A549 (cell line): ENCODE measurements around the gene KRT77. TPM values are rescaled to one million over a fixed set of nuclear protein-coding genes. Genes with fewer than 3 reads are reported as not detected.

Source experiments
- ATAC-seq, 2 experiments: fragments of 200-7000 bp in 1 of 2; fragments of >200 bp in 1 of 2; cut with Nextera tagmentation in 1 of 2; cut with Tn5 transposase in 1 of 2; 3 replicates each; pipeline versions ENCODE4 v1.8.0 to v1.9.1; 2018 to 2020; ENCODE audit warnings: mild to moderate bottlenecking in 1 of 2, moderate library complexity in 1 of 2
- CTCF ChIA-PET: fragments of 300-600 bp; sonication (Branson Sonifier 250); formaldehyde crosslinking; extraction: SDS; loops from one replicate; lab custom pipeline; 2021; ENCODE audit warnings: antibody characterized with exemption, inconsistent platforms; lab: Yijun Ruan, JAX
- POLR2A ChIA-PET: fragments of 350-600 bp; formaldehyde crosslinking; extraction: SDS; loops from one replicate; lab custom pipeline; 2021; ENCODE audit warnings: antibody characterized with exemption, inconsistent platforms; lab: Yijun Ruan, JAX
- DNase-seq, 2 experiments: peaks; one replicate each; pipeline versions ENCODE4 v3.0.0 to v3.0.0-alpha.2; 2011 to 2016; ENCODE audit warnings: low read depth in 1 of 2, low spot score in 1 of 2
- FAIRE-seq: peaks from 2 replicates; lab custom pipeline; 2011; peaks lifted over from hg19 to GRCh38; lab: Jason Lieb, UNC
- H3K27ac ChIP-seq, 2 experiments: fragments of >200 bp; sonication (Bioruptor Twin); formaldehyde crosslinking; 3 replicates each; pipeline ENCODE4 v1.5.1; 2016 to 2017
- H3K4me1 ChIP-seq: fragments of >200 bp; sonication (Bioruptor Twin); formaldehyde crosslinking; 3 replicates; pipeline ENCODE4 v1.6.1; 2016
- H3K4me2 ChIP-seq: fragments of >200 bp; sonication (Bioruptor Twin); formaldehyde crosslinking; 3 replicates; pipeline ENCODE4 v1.6.1; 2016
- H3K4me3 ChIP-seq: fragments of >200 bp; sonication (Bioruptor Twin); formaldehyde crosslinking; 3 replicates; pipeline ENCODE4 v1.5.1; 2016
- H3K9me3 ChIP-seq: fragments of >200 bp; sonication (Bioruptor Twin); formaldehyde crosslinking; 3 replicates; pipeline ENCODE4 v1.6.1; 2016
- ATOH8 ChIP-seq: fragments of 250-450 bp; sonication (Bioruptor Pico); IDR thresholded peaks from 2 replicates; pipeline ENCODE4 v1.5.0; 2020; ENCODE audit warnings: low read depth, mild to moderate bottlenecking, moderate library complexity
- BCL3 ChIP-seq: fragments of >200 bp; sonication (Bioruptor Twin); formaldehyde crosslinking; IDR thresholded peaks from 3 replicates; pipeline ENCODE4 v1.6.1; 2016
- CBX8 ChIP-seq: fragments of 200-600 bp; sonication (generic); IDR thresholded peaks from 2 replicates; pipeline ENCODE4 v1.6.1; 2016
- EHF ChIP-seq: fragments of 250-450 bp; sonication (Bioruptor Pico); IDR thresholded peaks from 2 replicates; pipeline ENCODE4 v1.5.0; 2020; ENCODE audit warnings: mild to moderate bottlenecking
- ESRRA ChIP-seq: fragments of 150-350 bp; IDR thresholded peaks from 2 replicates; pipeline ENCODE4 v1.6.1; 2014; ENCODE audit warnings: mild to moderate bottlenecking, low read length, borderline replicate concordance
- HES2 ChIP-seq: fragments of >200 bp; sonication (Bioruptor Twin); formaldehyde crosslinking; IDR thresholded peaks from 2 replicates; pipeline ENCODE4 v1.6.1; 2016
- HEYL ChIP-seq: fragments of 250-450 bp; sonication (Bioruptor Pico); IDR thresholded peaks from 2 replicates; pipeline ENCODE4 v1.8.0; 2021; ENCODE audit warnings: mild to moderate bottlenecking, moderate library complexity
- HMGXB4 ChIP-seq: fragments of 250-450 bp; sonication (Bioruptor Pico); IDR thresholded peaks from 2 replicates; pipeline ENCODE4 v1.5.0; 2021; ENCODE audit warnings: mild to moderate bottlenecking, moderate library complexity, borderline replicate concordance
- HOXB13 ChIP-seq: fragments of 250-450 bp; sonication (Bioruptor Pico); IDR thresholded peaks from 2 replicates; pipeline ENCODE4 v1.5.0; 2020; ENCODE audit warnings: low read depth, mild to moderate bottlenecking, moderate library complexity
- HOXB5 ChIP-seq: fragments of 250-450 bp; sonication (Bioruptor Pico); IDR thresholded peaks from 2 replicates; pipeline ENCODE4 v1.5.0; 2020; ENCODE audit warnings: mild to moderate bottlenecking, moderate library complexity
- MAFK ChIP-seq: fragments of 450-650 bp; IDR thresholded peaks from 2 replicates; pipeline ENCODE4 v1.6.1; 2014; ENCODE audit not compliant: partially characterized antibody
- NFE2L2 ChIP-seq: fragments of 150-350 bp; conservative IDR thresholded peaks from 2 replicates; pipeline ENCODE4 v1.6.1; 2014; ENCODE audit warnings: low read length
- PBX3 ChIP-seq: IDR thresholded peaks from 2 replicates; pipeline ENCODE4 v1.6.1; 2012
- POLR2A ChIP-seq: IDR thresholded peaks from 2 replicates; pipeline ENCODE4 v1.6.1; 2012; ENCODE audit warnings: mild to moderate bottlenecking, low read length
- POLR2AphosphoS2 ChIP-seq: conservative IDR thresholded peaks from 2 replicates; pipeline ENCODE4 v1.6.1; 2012; ENCODE audit warnings: low read length, improper control_type of control experiment, inconsistent platforms
- RFX5 ChIP-seq: fragments of 450-650 bp; IDR thresholded peaks from 2 replicates; pipeline ENCODE4 v1.7.1; 2014; ENCODE audit warnings: antibody characterized with exemption, mild to moderate bottlenecking, moderate library complexity
- RNF2 ChIP-seq: fragments of 200-600 bp; sonication (generic); IDR thresholded peaks from 2 replicates; pipeline ENCODE4 v1.6.1; 2016; ENCODE audit warnings: low read depth, mild to moderate bottlenecking, antibody characterized with exemption, moderate library complexity, borderline replicate concordance
- TFCP2L1 ChIP-seq: fragments of 250-450 bp; sonication (Bioruptor Pico); IDR thresholded peaks from 2 replicates; pipeline ENCODE4 v1.5.0; 2021; ENCODE audit warnings: mild to moderate bottlenecking
- WGBS: methylation state at CpG from one replicate; pipeline ENCODE4 v1.1.6; 2017; ENCODE audit errors: missing lambda C conversion rate; 5-methylcytosine and 5-hydroxymethylcytosine counted together
- polyA plus RNA-seq, 4 experiments: library from polyadenylated mRNA; depleted of rRNA in 3 of 4; stranded (reverse); fragments of >200 nt; fragmentation: RNase III in 1 of 4; extraction: RNeasy Plus Mini Kit Qiagen cat#74134 plus additional on column Dnase treatment in 1 of 4; gene quantifications; 2 replicates in 3 of 4; 3 replicates in 1 of 4; pipeline ENCODE4 v1.2.3, GENCODE V29; 2011 to 2017

Gene KRT77
- polyA plus RNA-seq, 2 of the 4 experiments (the other 2 are of a cell fraction) = 0.03 TPM; not detected in 1

GRCh38 chr12:52687497-52688385 lies 15.6 kb downstream of the KRT77 start:
- ChIA-PET POLR2A (no interaction called here), CTCF (interaction anchor here (1.1 to 2.5 kb wide), 5 partner anchors 23 to 192 kb away, joined by 3 to 9 read pairs (median 3); no protein-coding TSS in a partner anchor)
- Histone ChIP-seq H3K27ac (no peak overlapping the region), H3K9me3 (no peaks in the 10 kb centered on the region), H3K4me1 (no peaks in the 10 kb centered on the region), H3K4me3 (no peak overlapping the region), H3K4me2 (no peak overlapping the region)
- WGBS = 62% methylated on average over 8 of the region's 8 CpGs
- TF ChIP-seq TFCP2L1 (CRISPR knock-in tag) (no peak), BCL3 (no peak), HOXB13 (no peak), MAFK (no peak)
- ATAC-seq (no peak), DNase-seq (peak in 1 of 2 experiments; percentile 11), FAIRE-seq (no peak)

GRCh38 chr12:52686756-52687487 lies 16.4 kb downstream of the KRT77 start:
- 77% methylated on average over 9 of the region's 9 CpGs for WGBS
- CTCF ChIA-PET = interaction anchor here (0.9 to 2.5 kb wide), 6 partner anchors 20 to 193 kb away, joined by 3 to 9 read pairs (median 3); no protein-coding TSS in a partner anchor
- FAIRE-seq = no peak

More at GRCh38 chr12:52686756-52687487, 16.4 kb downstream of the KRT77 start:
- H3K4me3 ChIP-seq = no peak overlapping the region
- H3K4me2 ChIP-seq = no peak overlapping the region
- no peak overlapping the region for H3K27ac ChIP-seq
- H3K4me1 ChIP-seq = no peaks in the 10 kb centered on the region
- DNase-seq (no peak), ATAC-seq (no peak)
- POLR2A ChIA-PET = no interaction called here
- H3K9me3 ChIP-seq = no peaks in the 10 kb centered on the region
- no peak for TF ChIP-seq BCL3
- no peak for TF ChIP-seq NFE2L2
- TF ChIP-seq RNF2 = no peak
- TF ChIP-seq EHF (CRISPR knock-in tag) = no peak
- TF ChIP-seq POLR2A = no peak
- TF ChIP-seq HOXB13 = no peak
- TF ChIP-seq POLR2AphosphoS2 = no peak
- TF ChIP-seq ESRRA = no peak
- no peak for TF ChIP-seq CBX8
- no peak for TF ChIP-seq HEYL
- no peak for TF ChIP-seq ATOH8 (CRISPR knock-in tag)
- no peak for TF ChIP-seq HMGXB4 (CRISPR knock-in tag)
- no peak for TF ChIP-seq HES2
- no peak for TF ChIP-seq RFX5
- no peak for TF ChIP-seq HOXB5 (CRISPR knock-in tag)
- no peak for TF ChIP-seq PBX3
- TF ChIP-seq, all 56 proteins: peak for 0
